Epithelial cell of umbilical artery (primary cell): ENCODE results near the gene ZSCAN10. TPM values are rescaled to one million over a fixed set of nuclear protein-coding genes. Genes with fewer than 3 reads are reported as not detected.

Experiments
- total RNA-seq: library from RNA; depleted of rRNA; stranded (reverse); fragments of >200 nt; gene quantifications from 2 replicates; pipeline ENCODE4 v1.2.3, GENCODE V29; 2014

ZSCAN10 gene
- not detected in 2 replicates for total RNA-seq

DNA sequence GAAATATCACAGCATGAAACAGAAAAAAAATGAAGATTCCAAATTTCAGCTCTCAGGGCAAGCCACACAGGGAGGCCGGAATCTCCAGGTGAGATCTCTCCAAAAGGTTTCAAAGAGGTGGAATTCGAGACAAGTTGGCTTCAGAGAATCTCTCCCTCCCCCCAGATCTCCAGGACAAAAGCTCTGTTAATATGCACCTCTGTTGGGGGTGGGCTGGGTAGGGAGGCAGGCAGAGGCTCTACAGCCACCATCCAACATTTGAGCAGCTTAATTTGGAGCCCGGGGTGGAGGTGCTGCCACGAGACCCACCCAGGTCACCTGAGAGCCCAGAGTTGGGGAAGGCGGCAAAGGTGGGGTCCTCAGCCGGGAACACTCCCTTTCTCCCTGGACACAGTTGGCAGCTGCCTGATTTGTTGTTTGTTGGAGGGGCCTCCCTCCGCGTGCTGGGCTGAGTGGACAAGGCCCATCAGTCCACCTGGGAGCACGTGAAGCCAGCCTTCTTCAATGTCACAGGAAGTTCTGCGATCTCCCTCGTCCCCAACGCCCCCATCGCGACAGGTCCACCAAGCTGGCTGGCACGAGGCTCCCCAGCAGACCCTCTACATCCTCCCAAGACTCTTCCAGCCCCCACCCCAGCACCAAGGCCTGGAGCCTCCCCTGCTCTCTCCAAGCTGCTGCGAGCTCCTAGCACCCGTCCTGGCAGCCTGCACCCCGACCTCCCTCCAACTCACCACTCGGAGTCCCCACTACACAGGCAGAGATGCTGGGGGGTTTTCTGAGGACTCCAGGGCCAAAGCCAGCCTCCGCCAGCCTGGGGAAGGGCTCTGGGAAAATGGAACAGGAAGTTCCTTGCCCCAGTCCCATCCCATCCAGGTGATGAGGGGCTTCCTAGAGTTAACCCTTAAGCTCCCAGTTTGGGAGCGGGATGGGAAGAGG, at the start of gene ZSCAN10:
Gene ZSCAN10 (minus strand): TSS at position 836 of the 936 bp plus-strand sequence. CDS start 6,357 bp downstream, outside the sequence.

DNA sequence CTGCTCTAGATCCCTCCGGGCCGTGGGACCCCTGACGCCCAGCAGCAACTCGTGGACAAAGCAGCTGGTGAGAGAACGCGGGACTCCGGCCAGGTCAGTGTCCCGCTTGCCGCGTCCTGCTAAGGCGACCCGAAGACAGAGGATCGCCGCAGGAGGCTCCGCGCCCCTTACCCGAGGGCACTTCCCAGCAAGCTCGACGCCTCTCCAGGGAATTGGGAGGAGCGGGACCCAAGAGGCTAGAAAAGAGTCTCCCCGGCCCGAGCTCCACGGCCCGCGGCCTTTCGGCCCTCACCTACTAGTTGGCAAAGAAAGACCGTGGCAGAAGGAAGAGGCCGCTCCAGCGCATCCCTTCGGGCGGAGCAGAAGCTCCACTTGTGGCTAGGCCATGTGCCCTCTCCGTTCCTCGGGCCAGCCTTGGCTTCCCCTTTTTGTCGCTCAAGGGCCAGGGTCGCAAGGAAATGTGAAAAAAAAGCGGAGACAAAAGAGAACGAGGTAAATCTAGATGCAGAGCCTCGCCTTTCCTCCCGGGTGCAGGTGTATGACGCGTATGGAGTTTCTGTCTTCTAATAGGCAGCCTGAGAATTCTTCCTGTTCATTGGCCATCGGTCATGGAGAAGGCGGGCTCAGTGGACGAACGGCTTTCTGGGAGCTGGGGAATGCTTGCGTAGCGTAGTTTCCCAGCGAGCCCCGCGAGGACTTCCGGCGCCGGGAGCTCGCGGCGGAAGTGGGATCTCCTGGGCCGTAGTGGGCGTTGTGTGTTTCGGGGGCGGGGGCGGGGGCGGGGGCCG, 35.4 kb upstream of the ZSCAN10 start, which contains the start of gene ZNF213:
Gene ZNF213 (plus strand): TSS at position 692 of the 788 bp plus-strand sequence. CDS start 2,252 bp downstream, outside the sequence.

DNA sequence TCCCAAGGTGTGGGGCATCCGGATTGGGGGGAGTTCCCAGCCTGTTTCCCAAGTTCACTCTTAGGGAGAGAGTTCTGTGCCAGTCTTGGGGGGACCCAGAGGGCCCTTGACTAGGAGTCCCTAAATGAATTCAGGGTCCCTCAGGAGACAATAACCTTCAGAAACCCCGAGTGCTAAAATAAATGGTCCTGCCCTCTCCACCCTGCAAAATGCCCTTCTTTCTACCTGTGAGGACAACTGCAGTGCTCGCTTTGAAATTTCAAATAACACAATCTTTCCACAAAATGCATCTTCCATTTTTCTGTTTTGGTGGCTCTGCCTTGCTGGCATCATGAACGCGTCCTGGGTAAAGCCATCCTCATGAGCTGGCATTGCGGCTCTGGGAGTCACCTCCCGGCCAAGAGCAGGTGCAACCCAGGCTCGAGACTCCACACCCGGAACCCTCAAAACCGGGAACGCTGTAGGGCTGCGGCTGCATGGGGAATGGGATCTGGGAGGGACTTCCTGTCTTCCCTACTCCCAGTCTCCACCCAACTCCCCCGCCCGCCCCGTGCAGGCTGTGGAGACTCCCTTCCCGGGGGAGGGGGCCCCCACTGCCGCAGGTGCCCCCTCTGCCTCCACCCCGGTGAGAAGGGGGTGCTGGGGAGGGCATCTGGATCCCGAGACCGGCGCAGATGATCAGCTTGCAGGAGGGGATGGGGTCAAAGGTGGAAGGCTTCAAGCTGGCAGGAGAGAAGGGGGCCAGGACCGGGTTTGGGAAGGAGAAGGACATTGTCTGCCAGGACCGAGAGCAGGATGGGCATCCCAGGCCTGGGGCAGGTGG, 13.2 kb upstream of the ZSCAN10 start, which contains the start of gene ZNF205:
Gene ZNF205 (plus strand): TSS at position 529 of the 823 bp plus-strand sequence. CDS start 845 bp downstream, outside the sequence.

DNA sequence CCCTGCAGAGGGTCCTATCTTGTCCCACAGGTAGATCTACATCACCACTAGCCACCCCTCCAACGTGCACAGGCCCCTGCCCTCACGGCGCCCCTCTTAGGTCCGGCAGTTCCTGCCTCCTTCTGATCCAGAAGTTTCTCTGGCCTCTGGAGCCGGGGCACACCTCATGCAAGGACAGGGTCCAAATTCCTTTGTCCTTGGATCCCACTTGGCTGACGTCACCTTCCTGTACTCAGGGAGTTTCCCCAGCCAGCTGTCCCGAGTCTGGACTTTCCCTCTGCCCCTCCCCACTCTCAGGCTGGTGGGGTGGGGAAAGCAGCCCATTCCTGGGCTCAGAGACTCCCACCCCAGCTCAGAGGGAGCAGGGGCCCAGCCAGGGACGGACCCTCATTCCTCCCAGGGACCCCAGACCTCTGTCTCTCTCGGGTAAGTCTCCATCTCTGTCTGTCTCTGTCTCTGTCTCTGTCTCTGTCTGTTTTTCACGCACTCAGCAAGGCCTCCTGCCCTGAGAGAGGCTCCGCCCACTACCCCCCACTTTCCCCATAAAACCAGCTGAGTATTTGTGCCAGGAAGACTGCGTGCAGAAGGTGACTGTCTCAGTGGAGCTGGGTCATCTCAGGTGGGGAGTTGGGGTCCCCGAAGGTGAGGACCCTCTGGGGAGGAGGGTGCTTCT, 33.9 kb downstream of the ZSCAN10 start, which contains the start of gene IL32:
Gene IL32 (plus strand): TSS at position 572 of the 673 bp plus-strand sequence. CDS start 172 bp downstream, outside the sequence.

DNA sequence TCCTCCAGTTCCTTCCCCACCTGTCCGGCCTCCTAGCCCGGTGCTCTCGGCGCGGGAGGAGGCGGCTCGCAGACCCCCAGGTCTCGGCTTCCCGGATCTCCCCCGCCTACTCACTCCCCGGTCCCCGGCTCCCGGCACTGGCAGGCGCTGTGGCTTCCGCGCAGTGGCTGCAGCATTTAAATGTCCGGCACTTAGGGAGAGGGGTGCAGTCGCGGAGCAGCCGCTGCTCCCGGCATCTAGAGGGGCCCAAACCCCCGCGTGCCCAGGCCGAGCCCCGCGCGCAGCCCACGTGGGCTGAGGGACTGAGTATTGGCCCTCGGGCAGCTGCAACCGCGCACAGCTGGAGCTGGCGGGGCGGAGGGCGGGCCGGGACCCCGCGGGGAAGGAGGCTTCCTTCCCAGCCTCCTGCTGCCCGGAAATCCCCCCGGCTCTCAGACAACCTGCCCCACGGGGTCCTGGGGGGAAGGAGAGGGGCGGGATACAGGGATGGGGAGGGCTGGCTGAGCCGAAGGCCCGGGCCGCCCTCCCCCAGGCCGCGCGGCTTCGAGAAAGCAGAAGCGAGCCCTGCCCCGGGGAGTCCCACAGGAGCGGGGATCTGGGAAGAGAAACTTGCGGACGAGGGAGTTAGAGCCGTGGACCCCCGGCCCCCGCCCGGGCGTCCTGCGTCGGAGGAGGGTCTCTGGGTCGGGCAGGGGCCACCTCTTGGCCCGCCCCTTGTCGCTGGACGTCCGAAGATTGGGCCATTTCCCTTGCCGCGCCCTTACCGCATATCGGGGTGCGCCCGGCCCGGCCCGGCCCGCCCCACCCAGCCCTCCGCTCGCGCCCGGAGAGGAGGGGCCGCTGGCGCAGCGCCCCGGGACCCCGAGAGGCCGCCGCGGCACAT, 53.1 kb downstream of the ZSCAN10 start, which contains the start of gene MMP25:
Gene MMP25 (plus strand): TSS at position 804 of the 883 bp plus-strand sequence. CDS start 357 bp downstream, outside the sequence.

Other genes starting within 250 kb of the ZSCAN10 start
- not detected in 2 replicates for gene PRSS22, start 241.1 kb downstream of the ZSCAN10 start, total RNA-seq
- 70.5 and 86.8 TPM in 2 replicates for gene FLYWCH2, start 216.1 kb downstream of the ZSCAN10 start, total RNA-seq
- 31.3 and 33.1 TPM in 2 replicates for gene FLYWCH1, start 187.4 kb downstream of the ZSCAN10 start, total RNA-seq
- not detected in 2 replicates for gene KREMEN2, start 135.0 kb downstream of the ZSCAN10 start, total RNA-seq
- 9.1 and 15.3 TPM in 2 replicates for gene PAQR4, start 129.9 kb downstream of the ZSCAN10 start, total RNA-seq
- gene PKMYT1, start 118.8 kb downstream of the ZSCAN10 start, total RNA-seq, result 7.9 and 8.1 TPM in 2 replicates
- gene CLDN9, start 86.4 kb downstream of the ZSCAN10 start, total RNA-seq, result not detected in 2 replicates
- not detected in 2 replicates for gene CLDN6, start 81.1 kb downstream of the ZSCAN10 start, total RNA-seq
- gene TNFRSF12A, start 78.9 kb downstream of the ZSCAN10 start, total RNA-seq, result 244 and 303 TPM in 2 replicates
- 2.9 and 7.0 TPM in 2 replicates for gene HCFC1R1, start 75.4 kb downstream of the ZSCAN10 start, total RNA-seq
- gene THOC6, start 75.3 kb downstream of the ZSCAN10 start, total RNA-seq, result 25.3 and 36.8 TPM in 2 replicates
- gene BICDL2, start 62.4 kb downstream of the ZSCAN10 start, total RNA-seq, result not detected in 2 replicates
- under 0.01 TPM in 1 of 2 replicates, not detected in the other for gene MMP25, start 52.7 kb downstream of the ZSCAN10 start, total RNA-seq
- gene IL32, start 33.7 kb downstream of the ZSCAN10 start, total RNA-seq, result 41.9 and 78.6 TPM in 2 replicates
- gene ZNF205, start 13.3 kb upstream of the ZSCAN10 start, total RNA-seq, result 20.1 and 29.9 TPM in 2 replicates
- gene ZNF213, start 35.7 kb upstream of the ZSCAN10 start, total RNA-seq, result 3.5 and 4.5 TPM in 2 replicates
- not detected in 2 replicates for gene OR1F1, start 88.9 kb upstream of the ZSCAN10 start, total RNA-seq
- 10.1 and 11.9 TPM in 2 replicates for gene ZNF200, start 135.9 kb upstream of the ZSCAN10 start, total RNA-seq
- not detected in 2 replicates for gene MEFV, start 157.3 kb upstream of the ZSCAN10 start, total RNA-seq
- gene ZNF263, start 184.2 kb upstream of the ZSCAN10 start, total RNA-seq, result 45.5 and 54.9 TPM in 2 replicates
- gene TIGD7, start 206.1 kb upstream of the ZSCAN10 start, total RNA-seq, result 2.3 TPM in 2 replicates
- 15.3 and 20.4 TPM in 2 replicates for gene ZNF75A, start 206.2 kb upstream of the ZSCAN10 start, total RNA-seq